ENCODE measurements around the gene GALK2. TPM values are rescaled to one million over a fixed set of nuclear protein-coding genes. Genes with fewer than 3 reads are reported as not detected.
"Not testable (repeated sequence)": the region's sequence is repeated elsewhere in the genome, so short reads cannot be mapped to it uniquely, and the experiment has no call there.

The GALK2 gene
- total RNA-seq, 1 donor: 44.2 TPM

- no peak overlapping the region for H3K4me2 ChIP-seq (ENCODE audit: insufficient read depth, low read length)
Measured at GRCh38 chr15:49339656-49340055, 169.6 kb downstream of the GALK2 start.

GRCh38 chr15:49343546-49343945, 173.5 kb downstream of the GALK2 start:
- Histone ChIP-seq H3K79me2 (ENCODE audit: insufficient read depth, low read length) (no peaks in the 10 kb centered on the region), H3K9me3 (ENCODE audit: low read depth, low read length) (no peaks in the 10 kb centered on the region), H2AFZ (ENCODE audit: low read length) (no peak overlapping the region), H3K27me3 (ENCODE audit: insufficient read depth, low read length) (no peaks in the 10 kb centered on the region), H3K4me1 (ENCODE audit: insufficient read depth, low read length) (no peaks in the 10 kb centered on the region), H3K27ac (ENCODE audit: low read depth, low read length) (no peak overlapping the region), H4K20me1 (ENCODE audit: insufficient read depth, low read length) (no peaks in the 10 kb centered on the region), H3K4me3 (ENCODE audit: insufficient read depth, low read length) (no peak overlapping the region), H3K4me2 (ENCODE audit: insufficient read depth, low read length) (no peak overlapping the region), H3K36me3 (ENCODE audit: insufficient read depth, low read length) (no peaks in the 10 kb centered on the region)
- no peak for DNase-seq (ENCODE audit: insufficient read length, low spot score, missing footprints)
- TF ChIP-seq CTCF (IDR thresholded peaks at IDR 0.05; ENCODE audit: extremely low read depth, low read depth, low read length): no peak

More at GRCh38 chr15:49339656-49340055, 169.6 kb downstream of the GALK2 start:
- no peaks in the 10 kb centered on the region for H3K27me3 ChIP-seq (ENCODE audit: insufficient read depth, low read length)
- DNase-seq (ENCODE audit: insufficient read length, low spot score, missing footprints): no peak
- H3K4me3 ChIP-seq (ENCODE audit: insufficient read depth, low read length): no peak overlapping the region
- no peak overlapping the region for H2AFZ ChIP-seq (ENCODE audit: low read length)
- H3K27ac ChIP-seq (ENCODE audit: low read depth, low read length): no peak overlapping the region
- H3K4me1 ChIP-seq (ENCODE audit: insufficient read depth, low read length): no peaks in the 10 kb centered on the region
- no peaks in the 10 kb centered on the region for H3K79me2 ChIP-seq (ENCODE audit: insufficient read depth, low read length)
- no peaks in the 10 kb centered on the region for H3K9me3 ChIP-seq (ENCODE audit: low read depth, low read length)
- no peaks in the 10 kb centered on the region for H3K36me3 ChIP-seq (ENCODE audit: insufficient read depth, low read length)
- no peaks in the 10 kb centered on the region for H4K20me1 ChIP-seq (ENCODE audit: insufficient read depth, low read length)
- TF ChIP-seq CTCF (IDR thresholded peaks at IDR 0.05; ENCODE audit: extremely low read depth, low read depth, low read length): no peak

GRCh38 chr15:49354439-49354838, 184.4 kb downstream of the GALK2 start:
- not testable (repeated sequence) for H3K4me2 ChIP-seq (ENCODE audit: insufficient read depth, low read length)

GRCh38 chr15:49361370-49361769, 191.3 kb downstream of the GALK2 start:
- TF ChIP-seq CTCF (IDR thresholded peaks at IDR 0.05; ENCODE audit: extremely low read depth, low read depth, low read length): no peak
- Histone ChIP-seq H3K4me1 (ENCODE audit: insufficient read depth, low read length) (no peaks in the 10 kb centered on the region), H3K27ac (ENCODE audit: low read depth, low read length) (no peak overlapping the region), H3K36me3 (ENCODE audit: insufficient read depth, low read length) (no peaks in the 10 kb centered on the region), H3K4me2 (ENCODE audit: insufficient read depth, low read length) (no peak overlapping the region), H3K9me3 (ENCODE audit: low read depth, low read length) (no peaks in the 10 kb centered on the region), H2AFZ (ENCODE audit: low read length) (no peak overlapping the region), H3K27me3 (ENCODE audit: insufficient read depth, low read length) (no peaks in the 10 kb centered on the region), H3K79me2 (ENCODE audit: insufficient read depth, low read length) (no peaks in the 10 kb centered on the region), H4K20me1 (ENCODE audit: insufficient read depth, low read length) (no peaks in the 10 kb centered on the region), H3K4me3 (ENCODE audit: insufficient read depth, low read length) (no peak overlapping the region)
- DNase-seq (ENCODE audit: insufficient read length, low spot score, missing footprints): no peak

More at GRCh38 chr15:49354439-49354838, 184.4 kb downstream of the GALK2 start:
- not testable (repeated sequence) for H3K79me2 ChIP-seq (ENCODE audit: insufficient read depth, low read length); H3K36me3 ChIP-seq (ENCODE audit: insufficient read depth, low read length); DNase-seq (ENCODE audit: insufficient read length, low spot score, missing footprints); H4K20me1 ChIP-seq (ENCODE audit: insufficient read depth, low read length); H3K27ac ChIP-seq (ENCODE audit: low read depth, low read length); H3K27me3 ChIP-seq (ENCODE audit: insufficient read depth, low read length); H3K4me3 ChIP-seq (ENCODE audit: insufficient read depth, low read length); H3K9me3 ChIP-seq (ENCODE audit: low read depth, low read length); H3K4me1 ChIP-seq (ENCODE audit: insufficient read depth, low read length); H2AFZ ChIP-seq (ENCODE audit: low read length)
